ENCODE results near the gene GRIA1. TPM values are rescaled to one million over a fixed set of nuclear protein-coding genes. Genes with fewer than 3 reads are reported as not detected.

GRIA1 gene
- total RNA-seq, 3 donors from 2014 or later: 0.33 to 0.88 TPM; not detected in 1

DNA sequence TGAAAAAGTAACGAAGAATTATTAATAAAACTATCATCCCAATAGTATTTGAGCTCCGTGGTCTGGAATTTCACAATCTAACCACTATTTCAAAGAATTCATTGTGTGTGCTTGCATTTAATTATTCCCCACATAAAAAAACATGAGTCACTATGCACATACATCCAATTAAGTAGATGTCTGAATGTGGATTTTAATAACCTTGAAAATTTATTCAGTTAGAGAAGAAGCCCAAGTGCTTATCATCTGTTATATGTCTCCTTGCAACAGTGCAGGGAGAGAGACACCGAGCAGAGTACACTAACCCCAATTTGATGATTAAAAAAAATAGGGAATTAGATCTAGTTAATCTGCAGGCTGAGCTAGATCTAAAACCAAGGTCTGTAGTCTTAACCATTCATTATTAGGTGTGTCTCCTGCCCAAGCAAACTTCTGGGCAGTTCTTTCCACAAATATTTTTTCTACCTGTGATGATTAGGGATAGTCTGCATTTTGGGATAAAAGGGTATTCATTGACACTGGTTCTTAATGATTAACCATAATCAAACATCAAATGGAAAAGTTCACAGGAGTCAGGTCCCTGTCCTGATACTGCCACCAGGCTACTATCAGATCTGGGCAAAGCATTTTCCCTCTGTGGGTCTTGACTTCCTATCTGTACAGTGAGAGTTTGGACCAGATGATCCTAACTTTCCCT, 164.2 kb downstream of the GRIA1 start:
- no peak overlapping the region for H3K4me3 ChIP-seq
- no peak for TF ChIP-seq POLR2AphosphoS5 (IDR thresholded peaks at IDR 0.05)
- TF ChIP-seq POLR2A (IDR thresholded peaks at IDR 0.05): no peak
- TF ChIP-seq, protein P1, sequence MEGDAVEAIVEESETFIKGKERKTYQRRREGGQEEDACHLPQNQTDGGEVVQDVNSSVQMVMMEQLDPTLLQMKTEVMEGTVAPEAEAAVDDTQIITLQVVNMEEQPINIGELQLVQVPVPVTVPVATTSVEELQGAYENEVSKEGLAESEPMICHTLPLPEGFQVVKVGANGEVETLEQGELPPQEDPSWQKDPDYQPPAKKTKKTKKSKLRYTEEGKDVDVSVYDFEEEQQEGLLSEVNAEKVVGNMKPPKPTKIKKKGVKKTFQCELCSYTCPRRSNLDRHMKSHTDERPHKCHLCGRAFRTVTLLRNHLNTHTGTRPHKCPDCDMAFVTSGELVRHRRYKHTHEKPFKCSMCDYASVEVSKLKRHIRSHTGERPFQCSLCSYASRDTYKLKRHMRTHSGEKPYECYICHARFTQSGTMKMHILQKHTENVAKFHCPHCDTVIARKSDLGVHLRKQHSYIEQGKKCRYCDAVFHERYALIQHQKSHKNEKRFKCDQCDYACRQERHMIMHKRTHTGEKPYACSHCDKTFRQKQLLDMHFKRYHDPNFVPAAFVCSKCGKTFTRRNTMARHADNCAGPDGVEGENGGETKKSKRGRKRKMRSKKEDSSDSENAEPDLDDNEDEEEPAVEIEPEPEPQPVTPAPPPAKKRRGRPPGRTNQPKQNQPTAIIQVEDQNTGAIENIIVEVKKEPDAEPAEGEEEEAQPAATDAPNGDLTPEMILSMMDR (IDR thresholded peaks at IDR 0.05): no peak
- no peaks in the 10 kb centered on the region for H3K4me1 ChIP-seq
- no peak for DNase-seq (ENCODE audit: low spot score in 2 of 2)
- no peak overlapping the region for H3K27ac ChIP-seq
- H3K9me3 ChIP-seq: no peaks in the 10 kb centered on the region
- intact Hi-C loops (cut with DNase I; ENCODE audit: low total_unique reads): no loop called here
- H3K27me3 ChIP-seq: no peaks in the 10 kb centered on the region
- H3K36me3 ChIP-seq: no peaks in the 10 kb centered on the region

DNA sequence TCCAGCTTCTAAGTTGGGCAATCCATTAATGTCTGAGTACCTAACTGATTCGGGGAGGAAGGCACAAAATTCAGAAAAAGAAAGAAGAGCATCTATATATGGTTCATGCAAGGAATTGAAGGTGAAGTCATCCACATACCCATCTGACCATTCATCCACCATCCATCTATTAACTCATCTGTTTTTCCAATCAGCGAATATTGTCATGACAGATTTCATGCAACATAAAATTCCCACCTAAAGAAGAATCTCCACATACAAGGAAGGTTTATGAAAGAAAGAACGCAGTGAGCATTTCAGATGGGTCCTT, 164.7 kb downstream of the GRIA1 start:
- TF ChIP-seq POLR2A (IDR thresholded peaks at IDR 0.05): no peak
- TF ChIP-seq POLR2AphosphoS5 (IDR thresholded peaks at IDR 0.05): no peak
- TF ChIP-seq, protein P1 (IDR thresholded peaks at IDR 0.05): no peak
- no peaks in the 10 kb centered on the region for H3K27me3 ChIP-seq
- no peaks in the 10 kb centered on the region for H3K4me1 ChIP-seq
- no peak overlapping the region for H3K4me3 ChIP-seq
- no peaks in the 10 kb centered on the region for H3K9me3 ChIP-seq
- intact Hi-C loops (cut with DNase I; ENCODE audit: low total_unique reads): no loop called here
- no peaks in the 10 kb centered on the region for H3K36me3 ChIP-seq
- no peak for DNase-seq (ENCODE audit: low spot score in 2 of 2)
- H3K27ac ChIP-seq: no peak overlapping the region

DNA sequence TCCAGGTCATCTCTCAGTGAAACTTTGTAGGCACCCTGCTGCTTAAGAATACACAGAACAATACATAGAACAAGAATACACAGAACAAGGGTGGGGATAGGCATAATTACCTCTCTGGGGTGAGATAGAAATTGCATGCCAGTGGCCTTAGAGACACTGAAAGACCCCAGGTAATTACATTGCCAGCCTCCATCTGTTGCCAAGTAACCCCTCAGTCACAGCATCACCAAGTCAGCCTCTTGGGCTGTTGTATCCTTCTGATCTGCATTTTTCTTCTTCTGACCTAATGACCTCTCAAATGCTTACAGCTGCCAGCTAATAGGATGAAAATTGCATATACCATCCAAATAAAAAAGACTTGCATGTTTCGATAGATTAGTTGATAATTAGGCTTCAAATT, 167.7 kb downstream of the GRIA1 start:
- no peak overlapping the region for H3K27ac ChIP-seq
- no peak overlapping the region for H3K4me3 ChIP-seq
- H3K4me1 ChIP-seq: no peaks in the 10 kb centered on the region
- no peaks in the 10 kb centered on the region for H3K36me3 ChIP-seq
- TF ChIP-seq POLR2AphosphoS5 (IDR thresholded peaks at IDR 0.05) (no peak), POLR2A (IDR thresholded peaks at IDR 0.05) (no peak)
- TF ChIP-seq, protein P1 (IDR thresholded peaks at IDR 0.05): no peak
- no peak for DNase-seq (ENCODE audit: low spot score in 2 of 2)
- no peaks in the 10 kb centered on the region for H3K27me3 ChIP-seq
- H3K9me3 ChIP-seq: no peaks in the 10 kb centered on the region
- intact Hi-C loops (cut with DNase I; ENCODE audit: low total_unique reads): no loop called here

DNA sequence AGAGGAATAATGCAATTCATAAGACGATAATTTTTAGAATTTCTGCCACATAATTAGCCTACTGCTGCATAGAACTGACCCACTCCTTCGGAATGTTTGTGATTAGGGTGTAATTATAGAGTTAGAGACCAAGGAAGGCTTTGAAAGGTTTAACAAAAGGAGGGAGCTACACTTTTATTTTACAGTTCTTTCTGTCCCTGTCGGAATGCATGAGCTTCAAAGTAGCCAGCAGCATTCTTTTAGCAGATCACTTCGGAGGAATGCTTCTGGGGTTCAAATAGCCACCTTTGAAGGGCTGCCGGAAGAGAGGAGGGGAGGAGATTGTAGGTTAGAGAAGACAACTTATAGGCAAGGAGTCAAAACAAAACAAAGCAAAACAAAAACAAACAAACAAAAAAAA, 168.1 kb downstream of the GRIA1 start:
- no peaks in the 10 kb centered on the region for H3K36me3 ChIP-seq
- intact Hi-C loops (cut with DNase I; ENCODE audit: low total_unique reads): no loop called here
- TF ChIP-seq, protein P1 (IDR thresholded peaks at IDR 0.05): no peak
- TF ChIP-seq POLR2AphosphoS5 (IDR thresholded peaks at IDR 0.05) (no peak), POLR2A (IDR thresholded peaks at IDR 0.05) (no peak)
- no peak for DNase-seq (ENCODE audit: low spot score in 2 of 2)
- no peaks in the 10 kb centered on the region for H3K9me3 ChIP-seq
- no peaks in the 10 kb centered on the region for H3K4me1 ChIP-seq
- no peak overlapping the region for H3K4me3 ChIP-seq
- no peaks in the 10 kb centered on the region for H3K27me3 ChIP-seq
- H3K27ac ChIP-seq: no peak overlapping the region

DNA sequence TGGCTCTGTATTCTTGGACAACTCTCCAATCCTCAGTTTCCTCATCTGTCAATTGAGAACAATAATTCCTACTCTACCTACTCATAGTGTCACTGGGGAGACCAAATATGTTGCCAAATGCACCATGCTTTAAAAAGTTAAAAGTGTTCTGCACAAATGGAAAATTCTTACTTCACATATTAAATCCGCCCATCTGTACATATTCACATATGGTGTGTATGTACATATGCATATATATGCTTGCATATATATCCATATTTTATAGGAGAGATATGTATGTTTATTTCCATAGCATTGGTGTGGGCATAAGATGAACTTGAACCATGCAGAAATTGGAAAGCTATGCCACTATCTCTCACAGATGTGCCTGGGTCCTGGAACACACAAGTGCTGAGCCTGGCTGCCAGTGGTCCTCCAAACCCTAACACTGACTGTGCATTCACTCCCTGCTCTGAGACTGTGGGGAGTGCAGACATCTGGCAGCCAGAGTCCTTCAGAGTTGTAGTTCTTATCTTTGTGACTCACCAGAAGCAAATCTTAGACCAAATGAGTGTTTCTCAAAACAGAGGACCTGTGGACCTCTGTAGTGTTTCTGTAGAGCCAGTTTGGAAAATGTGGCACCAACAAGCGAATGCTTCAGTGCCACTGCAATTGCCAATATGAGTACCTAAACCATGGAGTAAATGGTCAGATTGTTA, 168.7 kb downstream of the GRIA1 start:
- Histone ChIP-seq H3K4me3 (no peak overlapping the region), H3K9me3 (no peaks in the 10 kb centered on the region), H3K4me1 (no peaks in the 10 kb centered on the region), H3K27me3 (no peaks in the 10 kb centered on the region), H3K36me3 (no peaks in the 10 kb centered on the region), H3K27ac (no peak overlapping the region)
- DNase-seq (ENCODE audit: low spot score in 2 of 2): no peak
- intact Hi-C loops (cut with DNase I; ENCODE audit: low total_unique reads): no loop called here
- no peak for TF ChIP-seq POLR2AphosphoS5 (IDR thresholded peaks at IDR 0.05)
- TF ChIP-seq, protein P1 (IDR thresholded peaks at IDR 0.05): no peak
- TF ChIP-seq POLR2A (IDR thresholded peaks at IDR 0.05): no peak

Data from breast epithelium (tissue), 4 donors.